ENCODE results near the gene MAP2K7. TPM values are rescaled to one million over a fixed set of nuclear protein-coding genes. Genes with fewer than 3 reads are reported as not detected.

Gene MAP2K7
- total RNA-seq, 6 experiments from 2014 or later = 9.7 to 22.1 (median 15.6) TPM

GRCh38 chr19:7914598-7915045 lies 10.9 kb downstream of the MAP2K7 start, which contains the start of gene TGFBR3L:
Gene TGFBR3L (plus strand): TSS chr19:7914830.
- Histone ChIP-seq H3K4me1 (peaks cover 0 to 31% (median 7%) of the 10 kb centered on the region in 4 donors), H3K36me3 (peaks cover 0 to 24% (median 8%) of the 10 kb centered on the region in 4 donors), H3K27me3 (no peaks in the 10 kb centered on the region), H3K4me3 (no peak within 1 kb of the TSS), H3K27ac (no peak within 1 kb of the TSS), H3K9me3 (no peaks in the 10 kb centered on the region)
- peak; percentile 41 to 68 (median 67) for DNase-seq
- WGBS (ENCODE audit: insufficient coverage, low coverage, low lambda C conversion rate, missing lambda C conversion rate) = 21% methylated on average over 6 of the region's 12 CpGs
- peak; percentile 1 to 3 (median 1) for ATAC-seq
- no peak for TF ChIP-seq POLR2A (IDR thresholded peaks at IDR 0.05)
- no peak for TF ChIP-seq CTCF (IDR thresholded peaks at IDR 0.05)
- intact Hi-C loops (cut with DNase I) = no loop called here

GRCh38 chr19:7915250-7916102 lies 11.8 kb downstream of the MAP2K7 start:
- no peak overlapping the region for H3K4me3 ChIP-seq
- intact Hi-C loops (cut with DNase I) = no loop called here
- H3K4me1 ChIP-seq = peaks cover 0 to 31% (median 7%) of the 10 kb centered on the region in 4 donors
- TF ChIP-seq POLR2A (IDR thresholded peaks at IDR 0.05) = no peak
- TF ChIP-seq CTCF (IDR thresholded peaks at IDR 0.05) = no peak
- DNase-seq (peak in 1 of 3 donors; percentile 48), ATAC-seq (no peak)
- H3K36me3 ChIP-seq = peaks cover 0 to 18% (median 3%) of the 10 kb centered on the region in 4 donors
- 36% methylated on average over 11 of the region's 24 CpGs for WGBS (ENCODE audit: insufficient coverage, low coverage, low lambda C conversion rate, missing lambda C conversion rate)
- H3K27ac ChIP-seq = no peak overlapping the region
- no peaks in the 10 kb centered on the region for H3K9me3 ChIP-seq
- no peaks in the 10 kb centered on the region for H3K27me3 ChIP-seq

GRCh38 chr19:7916103-7916954 lies 12.7 kb downstream of the MAP2K7 start:
- TF ChIP-seq CTCF (IDR thresholded peaks at IDR 0.05) (no peak), POLR2A (IDR thresholded peaks at IDR 0.05) (no peak)
- DNase-seq = peak; percentile 41 to 64 (median 62)
- H3K27me3 ChIP-seq = no peaks in the 10 kb centered on the region
- no peaks in the 10 kb centered on the region for H3K9me3 ChIP-seq
- H3K36me3 ChIP-seq = peaks cover 0 to 11% (median 1%) of the 10 kb centered on the region in 4 donors
- H3K27ac ChIP-seq = no peak overlapping the region
- no peak for ATAC-seq
- H3K4me3 ChIP-seq = peak overlapping the region in 1 of 3 donors; percentile 95
- intact Hi-C loops (cut with DNase I) = no loop called here
- peaks cover 0 to 35% (median 11%) of the 10 kb centered on the region in 4 donors for H3K4me1 ChIP-seq
- WGBS (ENCODE audit: insufficient coverage, low coverage, low lambda C conversion rate, missing lambda C conversion rate) = 2% methylated on average over 9 of the region's 104 CpGs

- ATAC-seq = no peak
- WGBS (ENCODE audit: insufficient coverage, low coverage, low lambda C conversion rate, missing lambda C conversion rate) = 0% methylated on average over 4 of the region's 12 CpGs
These were observed 13.2 kb downstream of the MAP2K7 start for GRCh38 chr19:7916955-7917266.

More at GRCh38 chr19:7916955-7917266, 13.2 kb downstream of the MAP2K7 start:
- DNase-seq = peak in 1 of 3 donors; percentile 52
- TF ChIP-seq CTCF (IDR thresholded peaks at IDR 0.05) (no peak), POLR2A (IDR thresholded peaks at IDR 0.05) (no peak)
- H3K27me3 ChIP-seq = no peaks in the 10 kb centered on the region
- H3K36me3 ChIP-seq = peaks cover 0 to 5% (median 1%) of the 10 kb centered on the region in 4 donors
- peak overlapping the region in 1 of 3 donors; percentile 95 for H3K4me3 ChIP-seq
- no peaks in the 10 kb centered on the region for H3K9me3 ChIP-seq
- H3K27ac ChIP-seq = no peak overlapping the region
- H3K4me1 ChIP-seq = peaks cover 0 to 41% (median 15%) of the 10 kb centered on the region in 4 donors
- intact Hi-C loops (cut with DNase I) = no loop called here
